Occipital lobe (tissue), 2 donors: ENCODE measurements around the gene PDK1. TPM values are rescaled to one million over a fixed set of nuclear protein-coding genes. Genes with fewer than 3 reads are reported as not detected.
"Not testable (repeated sequence)": the region's sequence is repeated elsewhere in the genome, so short reads cannot be mapped to it uniquely, and the experiment has no call there.

Experiments
- DNase-seq: peaks from one replicate; lab custom pipeline; 2025; lab: John Stamatoyannopoulos, UW
- total RNA-seq: library from RNA; depleted of rRNA; stranded (reverse); fragments of >200 nt; gene quantifications from one replicate; pipeline ENCODE4 v1.2.3, GENCODE V29; 2014

The PDK1 gene
- total RNA-seq, 1 donor from 2014 or later, result 11.9 TPM

- no peak for DNase-seq
Measured at GRCh38 chr2:172552547-172553291, 3.2 kb upstream of the PDK1 start.

DNA sequence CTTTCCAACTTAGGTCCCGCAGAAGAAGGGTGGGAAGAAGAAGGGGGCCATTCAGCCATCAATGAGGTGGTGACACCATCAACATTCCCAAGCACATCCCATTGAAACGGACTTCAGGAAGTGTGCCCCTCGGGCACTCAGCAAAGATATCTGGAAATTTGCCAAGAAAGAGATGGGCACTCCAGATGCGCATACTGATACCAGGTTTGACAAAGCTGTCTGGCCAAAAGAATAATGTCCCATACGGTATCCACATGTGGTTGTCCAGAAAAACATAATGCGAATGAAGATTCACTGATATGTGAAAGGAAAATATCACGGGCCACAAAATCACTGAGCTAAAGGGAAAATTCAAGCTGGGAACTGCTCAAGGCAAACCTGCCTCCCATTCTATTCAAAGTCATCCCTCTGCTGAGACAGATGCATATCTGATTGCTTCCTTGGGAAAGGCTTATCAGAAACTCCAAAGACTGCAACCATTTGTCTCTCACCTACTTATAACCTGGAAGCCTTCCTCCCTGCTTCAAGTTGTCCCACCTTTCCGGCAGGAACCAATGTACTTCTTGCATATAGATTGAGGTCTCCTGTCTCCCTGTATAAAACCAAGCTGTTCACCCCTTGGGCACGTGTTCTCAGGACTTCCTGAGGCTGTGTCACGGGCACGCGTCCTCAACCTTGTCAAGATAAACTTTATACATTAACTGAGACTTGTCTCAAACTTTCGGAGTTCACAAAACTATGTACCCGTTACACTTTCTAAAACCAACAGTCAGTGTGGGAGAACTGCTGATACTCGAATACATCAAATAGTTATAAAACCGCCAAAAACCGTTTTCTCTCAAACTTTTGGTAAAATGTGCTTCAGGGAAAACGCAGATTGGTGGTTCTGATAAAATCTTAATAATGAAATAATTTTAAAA, 1.3 kb upstream of the PDK1 start:
- no peak for DNase-seq

DNA sequence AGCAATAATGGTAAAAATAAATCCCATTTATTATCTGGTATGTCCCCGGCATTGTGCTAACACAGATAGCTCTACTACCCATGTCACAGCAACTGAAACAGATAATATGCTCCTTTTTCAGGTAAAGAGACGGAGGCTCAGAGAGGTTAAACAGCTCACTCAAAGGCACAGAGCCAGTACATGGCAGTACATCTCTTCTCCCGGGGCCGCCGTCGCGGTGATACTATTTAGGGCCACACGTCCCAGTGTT, 693 bp upstream of the PDK1 start:
- DNase-seq, result no peak

- peak; percentile 28 for DNase-seq
Measured at GRCh38 chr2:172556284-172557033, 569 bp downstream of the PDK1 start.

- DNase-seq, result no peak
Measured at GRCh38 chr2:172558372-172558771, 2.5 kb downstream of the PDK1 start.

GRCh38 chr2:172560721-172561120, 4.8 kb downstream of the PDK1 start:
- no peak for DNase-seq

GRCh38 chr2:172561270-172561669, 5.4 kb downstream of the PDK1 start:
- DNase-seq, result no peak

DNA sequence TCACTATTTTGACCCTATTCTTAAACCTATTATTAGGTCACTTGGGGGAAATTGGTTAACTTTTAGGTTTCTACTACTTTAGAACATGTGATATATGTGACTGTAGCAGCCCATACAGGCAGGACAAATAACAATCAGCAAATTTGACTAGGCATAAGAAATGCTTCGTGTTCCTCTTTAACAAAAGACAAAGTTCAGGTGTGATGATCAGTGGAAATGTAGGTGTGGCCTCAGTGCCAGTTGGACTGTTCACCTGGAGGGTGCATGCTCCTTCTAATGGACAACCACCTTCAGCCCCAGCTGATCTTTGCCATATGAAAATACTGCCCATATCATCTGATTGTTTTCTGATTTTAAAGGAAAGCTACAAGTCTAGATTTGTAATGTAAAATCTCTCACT, 6.4 kb downstream of the PDK1 start:
- DNase-seq, result no peak

- DNase-seq, result no peak
Measured at GRCh38 chr2:172564376-172564775, 8.5 kb downstream of the PDK1 start.

DNA sequence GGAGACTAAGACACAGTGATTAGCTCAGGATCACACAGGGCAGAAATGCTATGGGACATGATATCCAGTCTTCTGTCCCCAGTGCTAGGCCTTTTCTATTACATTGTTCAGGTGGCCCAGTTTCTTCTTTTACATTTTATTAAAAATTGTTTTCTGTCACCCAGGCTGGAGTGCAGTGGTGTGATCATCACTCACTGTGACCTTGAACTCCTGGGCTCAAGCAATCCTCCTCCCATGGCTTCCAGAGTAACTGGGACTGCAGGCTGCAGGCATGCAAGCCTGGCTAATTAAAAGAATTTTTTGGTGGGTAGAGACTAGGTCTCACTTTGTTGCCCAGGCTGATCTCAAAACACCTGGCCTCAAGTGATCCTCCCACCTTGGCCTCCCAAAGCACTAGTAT, 15.4 kb downstream of the PDK1 start:
- no peak for DNase-seq

DNA sequence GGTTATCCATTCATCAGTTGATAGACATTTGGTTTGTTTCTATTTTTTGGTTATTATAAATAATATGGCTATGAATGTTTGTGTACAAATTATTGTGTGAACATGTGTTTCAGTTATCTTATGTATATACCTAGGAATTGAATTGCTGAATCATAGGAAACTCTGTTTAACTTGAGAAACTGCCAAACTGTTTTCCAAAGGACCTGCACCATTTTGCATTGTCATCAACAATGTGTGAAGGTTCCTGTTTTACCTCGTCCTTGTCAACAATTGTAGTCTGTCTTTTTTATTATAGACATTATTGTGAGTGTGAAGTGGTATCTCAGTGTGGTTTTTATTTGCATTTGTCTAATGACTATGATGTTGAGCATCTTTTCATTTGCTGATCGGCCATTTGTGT, 17.1 kb downstream of the PDK1 start:
- DNase-seq, result no peak

DNA sequence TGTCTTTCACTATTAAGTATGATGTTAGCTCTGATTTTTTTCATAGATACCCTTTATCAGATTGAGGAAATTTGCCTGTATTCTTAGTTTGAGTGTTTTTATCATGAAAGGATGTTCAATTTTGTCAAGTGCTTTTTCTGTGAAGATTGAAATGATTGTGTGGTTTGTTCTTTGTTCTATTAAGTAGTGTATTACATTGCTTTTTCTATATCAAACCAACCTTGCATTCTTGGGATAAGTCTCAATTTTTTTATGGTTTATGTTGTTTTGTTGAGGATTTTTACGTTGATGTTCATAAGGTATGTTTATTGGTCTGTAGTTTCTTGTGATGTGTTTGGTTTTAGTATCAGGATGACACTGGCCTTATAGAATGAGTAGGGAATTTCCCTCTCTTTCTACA, 19.1 kb downstream of the PDK1 start:
- DNase-seq, result no peak

- DNase-seq, result no peak
Measured at GRCh38 chr2:172578054-172578453, 22.2 kb downstream of the PDK1 start.

DNA sequence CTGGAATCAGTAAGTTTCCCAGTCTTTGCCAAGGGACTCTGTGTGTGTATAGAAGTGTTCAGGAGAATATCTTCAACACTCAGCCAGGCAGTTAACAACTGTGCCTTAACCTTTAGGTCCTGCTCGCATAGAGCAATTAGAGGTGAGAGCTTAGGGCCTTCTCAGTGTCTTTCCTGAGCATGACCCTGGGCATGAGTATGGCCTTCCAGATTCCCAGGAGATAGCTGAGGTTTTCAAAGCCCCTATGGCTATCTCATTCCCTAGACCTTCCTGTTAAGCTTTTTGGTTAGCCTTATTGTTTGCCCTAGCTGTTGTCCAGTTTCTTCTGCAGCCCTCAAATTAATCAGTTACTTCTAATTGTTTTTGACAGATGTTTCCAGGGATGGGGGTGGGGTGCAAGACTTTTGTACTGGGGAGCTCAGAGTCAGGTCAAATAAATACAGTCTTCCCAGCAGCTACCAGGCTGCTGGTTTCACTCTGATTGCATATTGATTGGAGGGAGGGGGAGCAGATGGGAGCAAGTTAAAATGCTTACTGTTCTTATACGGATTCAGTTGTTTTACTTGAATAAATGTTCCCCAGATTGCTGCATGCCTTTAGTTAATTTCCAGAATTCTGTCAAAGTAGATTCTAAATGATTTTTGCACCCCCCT, 23.1 kb downstream of the PDK1 start:
- no peak for DNase-seq

DNA sequence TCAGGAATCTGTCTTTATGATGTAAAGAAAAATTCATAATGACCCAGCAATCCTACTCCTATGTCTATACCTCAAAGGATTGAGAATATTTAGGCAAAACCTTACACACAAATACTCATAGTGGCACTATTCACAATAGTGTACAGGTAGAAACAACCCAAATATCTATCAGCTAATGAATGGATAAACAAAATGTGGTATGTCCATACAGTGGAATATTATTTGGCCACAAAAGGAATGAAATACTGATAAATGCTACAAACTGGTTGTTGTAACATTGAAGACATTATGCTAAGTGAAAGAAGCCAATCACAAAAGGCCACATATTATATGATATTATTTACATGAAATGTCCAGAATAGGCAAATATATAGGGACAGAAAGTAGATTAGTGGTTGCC, 24.7 kb downstream of the PDK1 start:
- no peak for DNase-seq

DNA sequence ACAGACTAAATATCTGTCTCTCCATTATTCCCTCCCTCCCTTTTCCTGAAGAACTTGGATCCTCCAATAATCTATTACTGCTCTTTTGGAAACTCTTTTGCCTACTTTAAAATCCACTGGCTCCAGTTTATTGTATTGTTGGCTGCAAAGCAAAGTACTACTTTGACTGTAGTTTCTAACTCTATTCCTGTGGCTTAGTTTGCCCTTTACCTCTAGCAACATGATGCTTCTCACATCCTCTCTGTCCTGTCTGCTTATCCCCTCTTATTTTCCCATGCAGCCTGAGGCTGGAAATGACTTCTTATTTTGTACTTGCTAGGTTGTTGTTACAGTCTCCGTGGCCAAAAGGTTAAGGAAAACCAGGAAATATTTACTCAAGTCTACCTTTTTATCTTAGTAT, 26.8 kb downstream of the PDK1 start:
- no peak for DNase-seq

DNA sequence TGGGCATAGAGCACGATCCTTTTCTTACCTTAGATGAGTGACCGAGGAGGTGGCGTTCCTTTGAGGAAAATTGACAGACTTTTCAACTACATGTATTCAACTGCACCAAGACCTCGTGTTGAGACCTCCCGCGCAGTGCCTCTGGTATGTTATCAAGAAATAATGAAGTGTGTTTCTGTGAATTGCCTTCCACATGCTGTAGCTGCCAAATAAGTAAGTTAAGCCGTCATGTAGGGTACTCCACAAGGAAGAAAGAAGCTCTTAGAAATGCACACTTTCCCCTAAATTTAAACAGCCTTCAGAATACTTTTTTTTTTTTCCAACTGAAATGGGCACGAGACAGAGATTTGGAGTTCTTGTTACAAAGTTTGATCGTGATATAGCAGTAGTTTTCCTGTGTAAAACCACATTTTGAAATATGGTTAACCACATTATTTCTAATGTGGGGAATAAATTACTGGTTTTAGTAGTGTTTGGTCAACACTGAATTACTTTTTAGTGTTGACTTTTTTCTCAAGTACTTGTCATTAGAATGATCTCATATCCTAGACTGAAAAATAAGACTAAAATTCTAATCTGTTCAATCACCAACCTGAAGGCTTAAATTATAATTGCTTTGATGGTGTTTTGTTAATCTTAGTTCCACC, 30.5 kb downstream of the PDK1 start:
- DNase-seq, result no peak

DNA sequence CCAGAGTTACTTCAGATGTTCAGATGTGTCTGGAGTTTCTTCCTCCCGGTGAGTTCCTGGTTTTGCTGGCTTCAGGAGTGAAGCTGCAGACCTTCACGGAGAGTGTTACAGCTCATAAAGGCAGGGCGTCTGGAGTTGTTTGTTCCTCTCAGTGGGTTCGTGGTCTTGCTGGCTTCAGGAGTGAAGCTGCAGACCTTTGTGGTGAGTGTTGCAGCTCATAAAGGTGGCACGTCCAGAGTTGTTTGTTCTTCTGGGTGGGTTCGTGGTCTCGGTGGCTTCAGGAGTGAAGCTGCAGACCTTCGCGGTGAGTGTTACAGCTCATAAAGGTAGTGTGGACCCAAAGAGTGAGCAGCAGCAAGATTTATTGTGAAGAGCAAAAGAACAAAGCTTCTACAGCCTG, 31.3 kb downstream of the PDK1 start:
- DNase-seq, result not testable (repeated sequence)

GRCh38 chr2:172588931-172589330, 33.0 kb downstream of the PDK1 start:
- DNase-seq, result no peak

- DNase-seq, result not testable (repeated sequence)
Measured at GRCh38 chr2:172591386-172591785, 35.5 kb downstream of the PDK1 start.

DNA sequence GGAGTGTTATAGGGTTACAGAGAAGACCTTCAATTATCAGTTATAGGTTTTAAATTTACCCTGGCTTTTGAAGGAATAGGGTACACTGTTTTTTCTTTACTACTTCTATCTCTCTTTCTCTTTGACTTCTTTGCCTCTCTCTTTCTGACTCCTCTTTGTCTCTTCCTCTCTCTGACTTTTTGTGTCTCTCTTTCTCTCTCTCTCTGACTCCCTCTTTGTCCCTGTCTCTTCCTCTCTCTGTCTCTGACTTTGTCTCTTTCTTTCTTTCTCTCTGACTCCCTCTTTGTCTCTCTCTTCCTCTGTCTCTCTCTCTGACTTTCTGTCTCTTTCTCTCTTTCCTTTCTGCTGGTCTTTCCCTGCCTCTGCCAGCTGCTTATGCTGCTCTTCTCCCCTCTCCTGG, 36.3 kb downstream of the PDK1 start:
- DNase-seq, result not testable (repeated sequence)
